ENCODE data around the gene CD300LF. TPM values are rescaled to one million over a fixed set of nuclear protein-coding genes. Genes with fewer than 3 reads are reported as not detected.

The CD300LF gene
- total RNA-seq, 2 donors from 2014 or later = 0.59 to 1.2 TPM

DNA sequence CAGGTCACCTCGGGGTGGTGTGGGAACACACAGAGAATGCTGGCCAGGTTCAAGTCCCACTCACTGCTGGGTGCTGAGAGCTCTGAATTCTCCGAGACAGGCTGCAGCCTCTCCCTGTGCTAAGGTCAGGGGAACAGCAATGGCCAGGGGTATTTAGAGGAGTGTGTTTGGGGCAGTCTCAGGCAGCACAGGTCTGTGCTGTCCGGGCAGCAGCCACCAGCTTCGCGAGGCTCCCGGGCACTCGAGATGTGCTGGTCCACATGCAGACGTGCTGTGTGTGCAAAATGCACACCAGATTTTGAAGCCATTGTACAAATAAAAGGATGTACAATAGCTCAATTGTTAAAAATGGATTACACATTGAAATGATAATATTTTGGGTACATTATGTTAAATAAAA is 42.8 kb upstream of the CD300LF start:
- peaks cover 49% of the 10 kb centered on the region for H3K4me1 ChIP-seq (replicated peaks)
- no peaks in the 10 kb centered on the region for H3K9me3 ChIP-seq
- H3K4me3 ChIP-seq = no peak overlapping the region
- no peak for DNase-seq (ENCODE audit: low spot score)
- 91% methylated on average over 8 of the region's 8 CpGs for WGBS
- no peak overlapping the region for H3K27ac ChIP-seq
- H3K27me3 ChIP-seq (replicated peaks; ENCODE audit: insufficient read depth) = no peaks in the 10 kb centered on the region
- no peaks in the 10 kb centered on the region for H3K36me3 ChIP-seq
- intact Hi-C loops (cut with DNase I) = loop anchor here (5.0 kb wide), 1 partner anchor 528 kb away; no protein-coding TSS in a partner anchor
- TF ChIP-seq POLR2AphosphoS5 (IDR thresholded peaks at IDR 0.05) (no peak), POLR2A (IDR thresholded peaks at IDR 0.05) (no peak)
- TF ChIP-seq, protein P1, sequence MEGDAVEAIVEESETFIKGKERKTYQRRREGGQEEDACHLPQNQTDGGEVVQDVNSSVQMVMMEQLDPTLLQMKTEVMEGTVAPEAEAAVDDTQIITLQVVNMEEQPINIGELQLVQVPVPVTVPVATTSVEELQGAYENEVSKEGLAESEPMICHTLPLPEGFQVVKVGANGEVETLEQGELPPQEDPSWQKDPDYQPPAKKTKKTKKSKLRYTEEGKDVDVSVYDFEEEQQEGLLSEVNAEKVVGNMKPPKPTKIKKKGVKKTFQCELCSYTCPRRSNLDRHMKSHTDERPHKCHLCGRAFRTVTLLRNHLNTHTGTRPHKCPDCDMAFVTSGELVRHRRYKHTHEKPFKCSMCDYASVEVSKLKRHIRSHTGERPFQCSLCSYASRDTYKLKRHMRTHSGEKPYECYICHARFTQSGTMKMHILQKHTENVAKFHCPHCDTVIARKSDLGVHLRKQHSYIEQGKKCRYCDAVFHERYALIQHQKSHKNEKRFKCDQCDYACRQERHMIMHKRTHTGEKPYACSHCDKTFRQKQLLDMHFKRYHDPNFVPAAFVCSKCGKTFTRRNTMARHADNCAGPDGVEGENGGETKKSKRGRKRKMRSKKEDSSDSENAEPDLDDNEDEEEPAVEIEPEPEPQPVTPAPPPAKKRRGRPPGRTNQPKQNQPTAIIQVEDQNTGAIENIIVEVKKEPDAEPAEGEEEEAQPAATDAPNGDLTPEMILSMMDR (IDR thresholded peaks at IDR 0.05) = no peak

DNA sequence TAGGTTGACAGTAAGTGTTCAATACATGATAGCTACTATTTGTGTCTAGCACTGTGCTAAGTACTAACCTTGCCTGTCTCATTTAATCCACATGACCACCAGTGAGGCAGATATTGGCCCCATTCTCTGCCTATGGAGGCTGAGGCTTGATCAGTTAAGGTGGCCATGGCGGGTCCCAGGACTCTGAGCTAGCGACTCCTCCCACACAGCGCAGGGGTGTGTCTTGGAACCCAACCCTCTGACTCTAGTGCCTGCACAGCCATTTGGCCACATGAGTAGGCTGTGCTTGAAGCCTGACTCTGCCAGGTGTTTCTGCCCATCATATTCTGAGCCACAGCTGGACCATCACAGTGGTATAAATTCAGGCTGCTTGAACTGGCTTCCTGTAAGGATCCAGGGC is 42.1 kb upstream of the CD300LF start:
- WGBS = 95% methylated on average over 3 of the region's 3 CpGs
- Histone ChIP-seq H3K9me3 (no peaks in the 10 kb centered on the region), H3K27me3 (replicated peaks; ENCODE audit: insufficient read depth) (no peaks in the 10 kb centered on the region), H3K27ac (no peak overlapping the region), H3K4me3 (no peak overlapping the region), H3K36me3 (no peaks in the 10 kb centered on the region), H3K4me1 (replicated peaks) (peaks cover 42% of the 10 kb centered on the region)
- TF ChIP-seq, protein P1 (IDR thresholded peaks at IDR 0.05) = no peak
- TF ChIP-seq POLR2AphosphoS5 (IDR thresholded peaks at IDR 0.05) (no peak), POLR2A (IDR thresholded peaks at IDR 0.05) (no peak)
- intact Hi-C loops (cut with DNase I) = loop anchor here (5.0 kb wide), 1 partner anchor 528 kb away; no protein-coding TSS in a partner anchor
- no peak for DNase-seq (ENCODE audit: low spot score)

DNA sequence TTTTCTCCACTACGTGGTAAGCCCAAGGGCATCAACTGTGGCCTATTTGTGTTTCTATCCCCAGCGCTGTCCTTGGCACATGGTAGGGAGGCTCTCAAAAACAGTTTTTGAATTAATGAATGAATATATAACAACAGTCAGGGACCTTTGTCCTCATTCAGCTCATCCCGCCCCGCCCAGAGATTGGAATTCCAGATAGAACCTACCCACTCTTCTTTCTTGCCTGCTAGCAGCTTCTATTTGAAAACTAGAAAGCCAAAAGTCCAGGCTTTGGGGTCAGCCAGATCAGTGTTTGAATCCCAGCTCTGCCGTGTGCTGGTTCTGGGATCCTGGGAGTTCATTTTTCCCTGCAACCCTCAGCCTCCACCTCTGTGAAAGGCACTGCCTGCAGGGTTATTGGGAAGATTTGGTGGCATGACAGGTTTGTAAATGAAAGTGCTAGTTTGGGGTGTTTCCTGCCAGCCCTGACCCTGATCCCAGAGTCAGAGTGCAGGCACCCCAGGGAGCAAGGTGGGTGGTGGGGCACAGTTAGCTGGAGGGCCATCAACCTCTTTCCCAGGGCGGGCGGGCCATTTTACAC is 40.2 kb upstream of the CD300LF start:
- intact Hi-C loops (cut with DNase I) = no loop called here
- H3K36me3 ChIP-seq = no peaks in the 10 kb centered on the region
- H3K27ac ChIP-seq = no peak overlapping the region
- no peak for DNase-seq (ENCODE audit: low spot score)
- H3K27me3 ChIP-seq (replicated peaks; ENCODE audit: insufficient read depth) = no peaks in the 10 kb centered on the region
- H3K9me3 ChIP-seq = no peaks in the 10 kb centered on the region
- H3K4me1 ChIP-seq (replicated peaks) = peaks cover 22% of the 10 kb centered on the region
- no peak for TF ChIP-seq POLR2AphosphoS5 (IDR thresholded peaks at IDR 0.05)
- TF ChIP-seq, protein P1 (IDR thresholded peaks at IDR 0.05) = no peak
- no peak for TF ChIP-seq POLR2A (IDR thresholded peaks at IDR 0.05)
- WGBS = 95% methylated on average over 7 of the region's 7 CpGs
- H3K4me3 ChIP-seq = no peak overlapping the region

DNA sequence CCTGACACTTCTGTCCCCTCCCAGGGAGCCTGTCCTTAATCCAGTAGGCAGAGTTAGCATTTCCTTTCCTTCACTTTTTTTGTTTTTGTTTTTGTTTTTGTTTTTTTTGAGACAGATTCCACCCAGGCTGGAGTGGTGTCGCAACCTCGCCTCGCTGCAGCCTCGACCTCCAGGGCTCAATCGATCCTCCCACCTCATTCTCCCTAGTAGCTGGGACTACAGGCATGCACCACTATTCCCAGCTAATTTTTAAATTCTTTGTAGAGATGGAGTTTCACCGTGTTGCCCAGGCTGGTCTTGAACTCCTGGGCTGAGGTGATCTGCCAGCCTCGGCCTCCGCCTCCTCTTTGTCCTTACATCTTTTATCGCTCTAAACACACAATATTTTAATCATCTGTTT is 39.7 kb upstream of the CD300LF start:
- peaks cover 17% of the 10 kb centered on the region for H3K4me1 ChIP-seq (replicated peaks)
- TF ChIP-seq POLR2A (IDR thresholded peaks at IDR 0.05) = no peak
- TF ChIP-seq, protein P1 (IDR thresholded peaks at IDR 0.05) = no peak
- TF ChIP-seq POLR2AphosphoS5 (IDR thresholded peaks at IDR 0.05) = no peak
- no peaks in the 10 kb centered on the region for H3K9me3 ChIP-seq
- intact Hi-C loops (cut with DNase I) = no loop called here
- no peak overlapping the region for H3K27ac ChIP-seq
- WGBS = 93% methylated on average over 9 of the region's 9 CpGs
- H3K4me3 ChIP-seq = no peak overlapping the region
- no peaks in the 10 kb centered on the region for H3K27me3 ChIP-seq (replicated peaks; ENCODE audit: insufficient read depth)
- no peaks in the 10 kb centered on the region for H3K36me3 ChIP-seq
- DNase-seq (ENCODE audit: low spot score) = no peak

Data from prostate gland (tissue), 2 donors.